ENCODE results near the gene PIGX.
A peak's percentile ranks its signal among the peaks of the same experiment; 100 is the strongest.
"Not testable (repeated sequence)": the region's sequence is repeated elsewhere in the genome, so short reads cannot be mapped to it uniquely, and the experiment has no call there.

PIGX gene

GRCh38 chr3:196706731-196707130 lies 5.4 kb upstream of the PIGX start:
- DNase-seq: no peak

GRCh38 chr3:196707566-196707965 lies 4.6 kb upstream of the PIGX start:
- DNase-seq: no peak

DNA sequence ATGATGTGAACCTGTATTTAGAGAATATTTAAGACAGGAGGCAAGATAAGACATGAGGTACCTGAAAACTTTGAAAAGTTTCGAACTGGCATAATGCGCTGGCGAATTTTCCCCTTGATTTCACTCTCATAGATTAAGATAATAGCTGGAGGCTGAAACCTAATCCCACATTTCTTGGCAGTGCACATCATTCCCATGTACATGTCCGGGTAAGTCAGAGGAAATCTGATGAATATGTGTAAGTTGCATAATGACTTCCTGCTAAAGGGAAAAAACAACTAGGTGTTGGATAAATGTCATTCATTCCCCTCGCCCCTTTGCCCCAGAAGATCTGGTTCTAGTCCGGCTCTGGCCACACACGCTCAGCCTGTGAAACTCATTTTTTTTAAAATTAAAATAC lies 3.7 kb upstream of the PIGX start:
- DNase-seq: no peak

- peak; percentile 58 to 61 for DNase-seq
Observed at GRCh38 chr3:196712514-196713413, 587 bp downstream of the PIGX start.

- DNase-seq: not testable (repeated sequence)
Observed at GRCh38 chr3:196717162-196717561, 5.0 kb downstream of the PIGX start.

DNA sequence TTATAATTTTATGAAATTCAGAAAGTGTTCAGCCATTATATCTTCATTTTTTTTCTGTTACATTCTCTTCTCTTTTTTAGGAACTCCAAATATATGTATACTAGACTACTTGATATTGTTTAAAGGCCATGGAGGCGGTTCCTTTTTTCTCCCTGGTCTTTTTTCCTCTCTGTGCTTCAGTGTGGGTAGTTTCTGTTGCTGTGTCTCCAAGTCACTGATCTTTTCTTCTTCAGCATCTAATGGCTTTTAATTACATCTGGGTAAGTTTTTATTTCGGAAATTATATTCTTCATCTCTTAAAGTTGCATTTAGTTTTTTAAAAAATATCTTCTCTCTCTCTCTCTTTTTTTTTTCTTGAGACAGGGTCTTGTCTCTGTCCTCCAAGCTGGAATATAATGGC lies 8.9 kb downstream of the PIGX start:
- DNase-seq: no peak

GRCh38 chr3:196726788-196727675 lies 14.9 kb downstream of the PIGX start:
- no peak for DNase-seq

- DNase-seq: no peak
Observed at GRCh38 chr3:196735751-196736150, 23.6 kb downstream of the PIGX start.

DNA sequence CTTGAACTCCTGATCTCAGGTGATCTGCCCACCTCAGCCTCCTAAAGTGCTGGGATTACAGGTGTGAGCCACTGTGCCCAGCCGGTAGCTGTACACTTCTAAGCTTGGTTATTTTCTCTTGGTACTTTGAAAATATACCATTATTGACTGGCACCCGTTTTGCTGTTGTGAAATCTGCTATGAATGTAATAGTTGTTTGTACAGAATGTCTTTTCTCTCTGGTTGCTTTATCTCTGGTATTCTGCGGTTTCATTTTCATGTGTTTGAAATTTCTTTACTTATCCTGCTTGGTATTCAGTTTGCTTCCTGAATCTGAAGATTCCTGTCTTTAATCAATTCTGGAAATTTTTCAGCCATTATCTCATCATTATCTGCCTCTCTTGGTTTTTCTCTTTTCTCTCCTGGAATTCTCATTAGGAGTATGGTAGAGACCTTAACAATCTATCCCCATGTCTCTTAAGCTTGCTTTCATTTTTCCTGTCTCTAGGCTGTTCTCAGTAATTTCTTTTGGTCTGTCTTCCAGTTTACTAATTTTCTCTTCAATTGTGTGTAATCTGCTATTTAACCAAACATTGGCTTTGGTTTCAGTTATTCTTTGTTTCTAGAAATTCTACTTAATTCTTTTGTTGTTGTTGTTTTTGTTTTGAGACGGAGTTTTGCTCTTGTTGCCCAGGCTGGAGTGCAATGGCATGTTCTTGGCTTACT lies 24.6 kb downstream of the PIGX start:
- no peak for DNase-seq

GRCh38 chr3:196737655-196738054 lies 25.5 kb downstream of the PIGX start:
- no peak for DNase-seq

GRCh38 chr3:196739671-196740480 lies 27.7 kb downstream of the PIGX start, which contains the start of gene PAK2:
Gene PAK2, plus strand, starts transcription at chr3:196739857. Its CDS starts 42,790 bp downstream, at chr3:196782647.
- peak; percentile 84 to 86 for DNase-seq

GRCh38 chr3:196740481-196741248 lies 28.5 kb downstream of the PIGX start:
- DNase-seq: peak; percentile 24 to 37

DNA sequence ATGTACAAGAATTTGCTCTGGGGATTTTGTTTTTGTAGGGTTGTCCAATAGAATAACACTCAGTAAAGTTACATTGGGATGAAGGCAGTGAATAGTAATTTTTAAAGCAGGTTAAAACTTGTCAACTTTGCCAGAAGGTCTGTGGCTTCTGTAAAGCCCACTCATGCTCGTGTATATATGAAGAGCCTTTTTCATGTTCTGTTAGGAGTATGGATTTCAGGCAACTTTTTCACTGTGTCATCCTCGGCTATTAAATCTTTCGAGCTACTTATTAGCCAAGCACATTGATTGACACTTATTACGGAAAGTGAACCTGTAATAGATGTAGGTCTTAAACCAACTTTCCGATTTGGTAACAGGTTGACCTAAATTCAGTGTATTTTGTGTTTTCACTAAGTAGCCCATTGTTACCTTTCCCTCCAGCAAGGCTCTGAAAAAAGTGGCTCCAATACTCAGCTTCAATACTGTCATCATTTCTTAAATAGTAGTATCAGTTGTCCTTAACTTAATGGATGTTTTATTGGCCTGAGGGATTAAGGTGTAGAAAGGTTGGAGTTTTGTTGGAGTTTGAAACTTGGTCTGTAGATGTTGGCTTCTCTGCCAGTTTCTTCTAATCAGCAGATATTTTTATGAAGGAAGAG lies 29.2 kb downstream of the PIGX start:
- DNase-seq: no peak

DNA sequence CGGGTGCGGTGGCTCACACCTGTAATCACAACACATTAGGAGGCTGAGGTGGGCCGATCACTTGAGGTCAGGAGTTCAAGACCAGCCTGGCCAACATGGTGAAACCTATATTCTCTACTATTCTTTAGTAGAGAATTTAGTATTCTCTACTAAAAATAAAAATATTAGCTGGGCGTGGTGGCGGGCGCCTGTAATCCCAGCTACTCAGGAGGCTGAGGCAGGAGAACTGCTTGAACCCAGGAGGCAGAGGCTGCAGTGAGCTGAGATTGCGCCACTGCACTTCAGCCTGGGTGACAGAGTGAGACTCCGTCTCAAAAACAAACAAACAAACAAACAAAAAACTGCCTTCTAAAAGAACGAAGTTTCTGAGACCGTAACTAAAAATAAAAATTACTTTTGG lies 31.4 kb downstream of the PIGX start:
- not testable (repeated sequence) for DNase-seq

GRCh38 chr3:196749125-196749524 lies 36.9 kb downstream of the PIGX start:
- DNase-seq: no peak

DNA sequence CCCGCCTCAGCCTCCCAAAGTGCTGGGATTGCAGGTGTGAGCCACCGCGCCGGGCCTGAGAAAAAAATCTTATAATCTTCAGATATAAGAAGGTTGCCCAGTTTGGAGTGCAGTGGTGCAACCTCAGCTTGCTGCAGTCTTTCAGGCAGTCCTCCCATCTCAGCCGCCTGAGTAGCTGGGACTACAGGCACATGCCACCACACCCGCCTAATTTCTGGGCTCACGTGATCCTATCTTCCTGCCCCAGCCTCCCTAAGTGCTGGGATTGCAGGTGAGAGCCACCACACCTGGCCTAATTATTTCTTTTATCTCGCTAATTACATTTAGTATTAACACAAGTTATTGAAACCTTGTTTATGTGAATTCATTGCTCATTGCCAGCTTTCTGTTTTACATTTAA lies 41.0 kb downstream of the PIGX start:
- DNase-seq: no peak

- DNase-seq: no peak
Observed at GRCh38 chr3:196754091-196754981, 42.2 kb downstream of the PIGX start.

GRCh38 chr3:196756732-196757131 lies 44.6 kb downstream of the PIGX start:
- DNase-seq: no peak

DNA sequence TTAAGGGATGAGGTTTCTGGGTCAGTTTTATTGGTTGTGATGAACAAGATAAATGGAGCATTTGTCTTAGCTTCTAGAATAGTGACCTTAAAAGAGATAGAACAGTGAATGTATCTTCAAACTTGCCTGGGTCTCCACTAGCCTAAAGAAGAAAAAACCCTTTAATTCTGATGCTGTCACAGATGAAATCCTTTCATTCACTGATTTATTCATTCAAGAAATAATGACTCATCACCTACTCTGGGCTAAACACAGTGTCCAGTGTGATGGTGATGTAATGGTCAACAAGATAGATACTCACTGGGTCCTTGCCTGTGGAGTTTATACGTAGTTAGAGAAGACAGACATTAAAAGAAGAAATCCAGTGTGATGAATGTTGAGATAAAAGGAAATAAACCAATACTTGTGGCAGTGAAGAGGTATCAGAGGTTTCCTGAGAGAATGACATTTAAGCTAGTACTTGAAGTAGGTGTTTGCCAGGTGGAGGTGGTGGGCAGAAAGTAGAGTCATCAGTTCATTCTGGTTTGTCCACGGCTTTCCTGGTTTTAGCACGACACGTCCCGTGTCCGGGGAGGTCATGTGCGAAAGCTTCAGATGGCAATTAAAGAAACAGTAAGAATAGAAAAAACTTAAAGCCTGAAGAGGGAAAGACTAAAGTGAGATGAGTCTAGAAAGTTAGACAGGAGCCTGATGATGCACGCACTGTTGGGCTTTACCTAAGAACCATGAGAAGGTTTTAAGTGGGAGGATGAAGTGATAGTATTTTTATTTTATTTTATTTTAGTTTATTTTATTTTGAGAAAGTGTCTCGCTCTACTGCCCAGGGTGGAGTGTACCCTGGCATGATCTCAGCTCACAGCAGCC lies 45.9 kb downstream of the PIGX start:
- DNase-seq: no peak
